Measurements from ENCODE around the gene CYB5B. TPM values are rescaled to one million over a fixed set of nuclear protein-coding genes. Genes with fewer than 3 reads are reported as not detected.

The CYB5B gene
- 100 to 1,000 TPM in 3 of 4 donors, 10 to 100 TPM in 1; 96.0 to 150 (median 132) TPM for polyA plus RNA-seq (ENCODE audit: insufficient read length in 4 of 4)

GRCh38 chr16:69424053-69424934 lies at the start of gene CYB5B:
Gene CYB5B, plus strand, starts transcription at chr16:69424619. Its CDS starts 65 bp downstream, at chr16:69424684.
- peak; percentile 95 to 99 (median 98) for DNase-seq (ENCODE audit: low read depth in 4 of 4, low spot score in 3 of 4)

GRCh38 chr16:69376393-69377059 lies 47.9 kb upstream of the CYB5B start:
- DNase-seq (ENCODE audit: low read depth in 4 of 4, low spot score in 3 of 4): no peak

GRCh38 chr16:69378036-69378435 lies 46.4 kb upstream of the CYB5B start:
- DNase-seq (ENCODE audit: low read depth in 4 of 4, low spot score in 3 of 4): no peak

- DNase-seq (ENCODE audit: low read depth in 4 of 4, low spot score in 3 of 4): no peak
These were observed 45.7 kb upstream of the CYB5B start for GRCh38 chr16:69378760-69379159.

GRCh38 chr16:69381231-69381630 lies 43.2 kb upstream of the CYB5B start:
- DNase-seq (ENCODE audit: low read depth in 4 of 4, low spot score in 3 of 4): no peak

- no peak for DNase-seq (ENCODE audit: low read depth in 4 of 4, low spot score in 3 of 4)
These were observed 42.0 kb upstream of the CYB5B start for GRCh38 chr16:69382421-69382820.

- no peak for DNase-seq (ENCODE audit: low read depth in 4 of 4, low spot score in 3 of 4)
These were observed 39.4 kb upstream of the CYB5B start for GRCh38 chr16:69384974-69385373.

GRCh38 chr16:69386596-69386995 lies 37.8 kb upstream of the CYB5B start:
- no peak for DNase-seq (ENCODE audit: low read depth in 4 of 4, low spot score in 3 of 4)

GRCh38 chr16:69393898-69394849 lies 30.2 kb upstream of the CYB5B start:
- no peak for DNase-seq (ENCODE audit: low read depth in 4 of 4, low spot score in 3 of 4)

GRCh38 chr16:69395859-69396186 lies 28.6 kb upstream of the CYB5B start:
- DNase-seq (ENCODE audit: low read depth in 4 of 4, low spot score in 3 of 4): no peak

GRCh38 chr16:69396187-69397061 lies 28.0 kb upstream of the CYB5B start:
- DNase-seq (ENCODE audit: low read depth in 4 of 4, low spot score in 3 of 4): peak; percentile 81 to 86 (median 83)

GRCh38 chr16:69397821-69398521 lies 26.4 kb upstream of the CYB5B start:
- DNase-seq (ENCODE audit: low read depth in 4 of 4, low spot score in 3 of 4): peak in 3 of 4 donors; percentile 56 to 64 (median 56)

- DNase-seq (ENCODE audit: low read depth in 4 of 4, low spot score in 3 of 4): no peak
These were observed 25.1 kb upstream of the CYB5B start for GRCh38 chr16:69399361-69399760.

- DNase-seq (ENCODE audit: low read depth in 4 of 4, low spot score in 3 of 4): no peak
These were observed 22.0 kb upstream of the CYB5B start for GRCh38 chr16:69402439-69402838.

- peak in 2 of 4 donors; percentile 68 to 73 for DNase-seq (ENCODE audit: low read depth in 4 of 4, low spot score in 3 of 4)
These were observed 20.1 kb upstream of the CYB5B start for GRCh38 chr16:69404275-69404805.

GRCh38 chr16:69405326-69405725 lies 19.1 kb upstream of the CYB5B start:
- DNase-seq (ENCODE audit: low read depth in 4 of 4, low spot score in 3 of 4): no peak

- no peak for DNase-seq (ENCODE audit: low read depth in 4 of 4, low spot score in 3 of 4)
These were observed 18.7 kb upstream of the CYB5B start for GRCh38 chr16:69405757-69406156.

GRCh38 chr16:69406780-69407331 lies 17.6 kb upstream of the CYB5B start:
- DNase-seq (ENCODE audit: low read depth in 4 of 4, low spot score in 3 of 4): no peak

All from left renal pelvis (tissue), 4 donors.